Urothelium cell line (cell line): ENCODE measurements around the gene C9orf57.
A peak's percentile ranks its signal among the peaks of the same experiment; 100 is the strongest.
"Not testable (repeated sequence)": the region's sequence is repeated elsewhere in the genome, so short reads cannot be mapped to it uniquely, and the experiment has no call there.

Experiments used
- DNase-seq: peaks from one replicate; pipeline ENCODE4 v3.0.0; 2011; ENCODE audit warnings: low spot score, mixed read lengths
- FAIRE-seq: peaks from 2 replicates; lab custom pipeline; 2011; peaks lifted over from hg19 to GRCh38; lab: Jason Lieb, UNC

The C9orf57 gene

GRCh38 chr9:72029986-72030385 is 30.4 kb downstream of the C9orf57 start:
- FAIRE-seq: no peak
- no peak for DNase-seq

GRCh38 chr9:72025906-72026305 is 34.5 kb downstream of the C9orf57 start:
- FAIRE-seq (no peak), DNase-seq (no peak)

DNA sequence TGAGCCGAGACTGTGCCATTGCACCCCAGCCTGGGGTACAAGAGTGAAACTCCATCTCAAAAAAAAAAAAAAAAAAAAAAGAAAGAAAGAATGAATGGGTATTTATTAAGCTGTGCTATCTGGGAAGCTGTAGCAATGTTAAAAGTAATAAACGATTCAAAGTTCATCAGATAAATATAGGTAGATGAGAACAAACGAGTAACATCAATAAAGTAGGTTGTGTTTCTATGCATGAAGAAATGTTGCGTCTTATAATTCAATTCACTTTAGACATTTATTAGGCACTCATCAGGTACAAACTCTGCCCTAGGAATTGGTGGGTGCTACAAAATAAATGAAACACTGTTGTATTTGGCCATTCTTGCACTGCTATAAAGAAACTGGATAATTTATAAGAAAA is 36.8 kb downstream of the C9orf57 start:
- FAIRE-seq (no peak), DNase-seq (no peak)

- peak; percentile 43 for DNase-seq
Observed at GRCh38 chr9:72022841-72023240, 37.6 kb downstream of the C9orf57 start.

GRCh38 chr9:72013292-72013760 is 47.1 kb downstream of the C9orf57 start:
- FAIRE-seq: no peak
- DNase-seq: no peak

More at GRCh38 chr9:72022841-72023240, 37.6 kb downstream of the C9orf57 start:
- FAIRE-seq: no peak

GRCh38 chr9:72012646-72013045 is 47.8 kb downstream of the C9orf57 start:
- no peak for DNase-seq
- FAIRE-seq: no peak

GRCh38 chr9:72007726-72008125 is 52.7 kb downstream of the C9orf57 start:
- not testable (repeated sequence) for DNase-seq
- peak; percentile 9 for FAIRE-seq

DNA sequence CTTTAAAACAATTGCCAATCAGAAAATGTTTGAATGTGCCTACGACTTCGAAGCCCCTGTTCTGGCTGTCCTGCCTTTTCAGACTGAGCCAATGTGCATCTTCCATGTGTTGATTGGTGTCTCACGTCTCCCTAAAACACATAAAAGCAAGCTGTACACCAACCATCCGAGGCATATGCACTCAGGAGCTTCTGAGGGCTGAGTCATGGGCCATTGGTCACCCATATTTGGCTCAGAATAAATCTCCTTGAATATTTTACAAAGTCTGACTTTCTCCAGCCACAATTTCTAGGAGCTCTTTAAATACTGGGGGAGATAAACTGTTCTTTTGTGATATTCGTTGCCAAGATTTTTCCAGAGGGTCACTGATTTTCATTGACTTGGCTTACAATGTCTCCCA is 53.9 kb downstream of the C9orf57 start:
- no peak for FAIRE-seq
- no peak for DNase-seq

- FAIRE-seq (no peak), DNase-seq (no peak)
Observed at GRCh38 chr9:72005451-72005850, 55.0 kb downstream of the C9orf57 start.
